Neural cell (in vitro differentiated cells): ENCODE data around the gene ATF7IP. TPM values are rescaled to one million over a fixed set of nuclear protein-coding genes. Genes with fewer than 3 reads are reported as not detected.

Experiments used
- H2AFZ ChIP-seq: fragments of 200-600, 300-800 bp; sonication (generic), shearing (Covaris generic); 2 replicates; pipeline ENCODE4 v1.6.0; 2014; ENCODE audit warnings: low read depth, mild to moderate bottlenecking, antibody characterized with exemption, low read length, moderate library complexity
- H3F3A ChIP-seq: fragments of 200-600 bp; shearing (Covaris generic); 2 replicates; pipeline ENCODE4 v1.6.1; 2016; ENCODE audit warnings: mild to moderate bottlenecking, moderate library complexity, mixed read lengths, antibody characterized with exemption, low read length; ENCODE audit not compliant: insufficient read depth, poor library complexity, severe bottlenecking
- H3K27ac ChIP-seq: fragments of 200-600, 300-800 bp; sonication (generic), shearing (Covaris generic); 2 replicates; pipeline ENCODE4 v1.5.1; 2014; ENCODE audit warnings: mild to moderate bottlenecking, low read length, moderate library complexity
- H3K27me3 ChIP-seq: fragments of 300-800, 200-600 bp; sonication (generic), shearing (Covaris generic); 2 replicates; pipeline ENCODE4 v1.6.0; 2014; ENCODE audit warnings: mild to moderate bottlenecking, low read depth, low read length, moderate library complexity; ENCODE audit not compliant: insufficient read depth
- H3K36me3 ChIP-seq: fragments of 300-800, 200-600 bp; sonication (generic), shearing (Covaris generic); 2 replicates; pipeline ENCODE4 v1.5.1; 2014; ENCODE audit warnings: mild to moderate bottlenecking, antibody characterized with exemption, low read length, moderate library complexity; ENCODE audit not compliant: insufficient read depth
- H3K4me2 ChIP-seq: fragments of 300-800, 200-600 bp; sonication (generic), shearing (Covaris generic); 2 replicates; pipeline ENCODE4 v1.6.0; 2014; ENCODE audit warnings: mild to moderate bottlenecking, low read length
- H3K4me3 ChIP-seq: fragments of 300-800, 200-600 bp; sonication (generic), shearing (Covaris generic); 2 replicates; pipeline ENCODE4 v1.5.1; 2014; ENCODE audit warnings: mild to moderate bottlenecking, low read length, moderate library complexity
- H3K79me2 ChIP-seq: fragments of 200-600 bp; shearing (Covaris generic); replicated peaks from 2 replicates; pipeline ENCODE4 v1.6.0; 2014; ENCODE audit warnings: mild to moderate bottlenecking, low read length, moderate library complexity; ENCODE audit not compliant: insufficient read depth
- H3K9ac ChIP-seq: fragments of 300-800, 200-600 bp; sonication (generic), shearing (Covaris generic); 2 replicates; pipeline ENCODE4 v1.6.1; 2016; ENCODE audit warnings: mild to moderate bottlenecking, low read length, mixed read lengths
- H3K9me2 ChIP-seq: fragments of 200-600 bp; shearing (Covaris generic); 2 replicates; pipeline ENCODE4 v1.6.1; 2016; ENCODE audit warnings: mild to moderate bottlenecking, low read length, mixed read lengths; ENCODE audit not compliant: insufficient read depth
- H3K9me3 ChIP-seq: fragments of 200-600, 300-800 bp; sonication (generic), shearing (Covaris generic); 2 replicates; pipeline ENCODE4 v1.6.1; 2016; ENCODE audit warnings: mild to moderate bottlenecking, mixed run types, low read length, moderate library complexity, mixed read lengths
- H4K20me1 ChIP-seq: fragments of 200-600 bp; shearing (Covaris generic); 2 replicates; pipeline ENCODE4 v1.6.1; 2016; ENCODE audit warnings: mild to moderate bottlenecking, mixed run types; ENCODE audit not compliant: insufficient read depth
- CTCF ChIP-seq: fragments of 450-650 bp; IDR thresholded peaks from 2 replicates; pipeline ENCODE4 v1.5.1; 2014; ENCODE audit warnings: antibody characterized with exemption, mild to moderate bottlenecking, moderate library complexity; ENCODE audit not compliant: poor library complexity, severe bottlenecking
- EP300 ChIP-seq: fragments of 450-650 bp; conservative IDR thresholded peaks from 2 replicates; pipeline ENCODE4 v1.6.1; 2014; ENCODE audit warnings: antibody characterized with exemption, mild to moderate bottlenecking, moderate library complexity; ENCODE audit not compliant: poor library complexity, severe bottlenecking
- EZH2 ChIP-seq: fragments of 200-600, 300-800 bp; shearing (Covaris generic), sonication (generic); IDR thresholded peaks from 2 replicates; pipeline ENCODE4 v1.6.1; 2014; ENCODE audit warnings: antibody characterized with exemption, low read length, borderline replicate concordance, mild to moderate bottlenecking; ENCODE audit not compliant: insufficient read depth, poor library complexity, severe bottlenecking
- MXI1 ChIP-seq: fragments of 450-650 bp; conservative IDR thresholded peaks from 2 replicates; pipeline ENCODE4 v1.6.1; 2014; ENCODE audit warnings: antibody characterized with exemption, mild to moderate bottlenecking; ENCODE audit not compliant: poor library complexity, severe bottlenecking
- POLR2AphosphoS5 ChIP-seq: IDR thresholded peaks from 2 replicates; pipeline ENCODE4 v1.6.1; 2012
- RAD21 ChIP-seq: fragments of 450-650 bp; conservative IDR thresholded peaks from 2 replicates; pipeline ENCODE4 v1.6.1; 2014; ENCODE audit warnings: antibody characterized with exemption, mild to moderate bottlenecking, moderate library complexity
- REST ChIP-seq: IDR thresholded peaks from 2 replicates; pipeline ENCODE4 v1.6.1; 2012; ENCODE audit warnings: borderline replicate concordance
- SMC3 ChIP-seq: fragments of 450-650 bp; conservative IDR thresholded peaks from 2 replicates; pipeline ENCODE4 v1.6.1; 2014; ENCODE audit warnings: antibody characterized with exemption, mild to moderate bottlenecking, moderate library complexity; ENCODE audit not compliant: poor library complexity
- TAF1 ChIP-seq: IDR thresholded peaks from 2 replicates; pipeline ENCODE4 v1.6.1; 2012; ENCODE audit warnings: low read depth
- polyA plus RNA-seq: library from polyadenylated mRNA; depleted of rRNA; stranded (reverse); fragments of >200 nt; gene quantifications from 2 replicates; pipeline ENCODE4 v1.2.3, GENCODE V29; 2014

Gene ATF7IP
- polyA plus RNA-seq, 1 donor from 2014 or later: 34.8 TPM

- H3K36me3 ChIP-seq: peaks cover 4% of the 10 kb centered on the region
- no peak overlapping the region for H3K4me2 ChIP-seq
- no peaks in the 10 kb centered on the region for H4K20me1 ChIP-seq
- H3K9me3 ChIP-seq: no peaks in the 10 kb centered on the region
- no peaks in the 10 kb centered on the region for H3K79me2 ChIP-seq
- H3K9ac ChIP-seq: no peak overlapping the region
- no peak overlapping the region for H3K27ac ChIP-seq
- H3F3A ChIP-seq: no peaks in the 10 kb centered on the region
- H2AFZ ChIP-seq: no peak overlapping the region
- TF ChIP-seq MXI1: no peak
- TF ChIP-seq RAD21: no peak
- H3K9me2 ChIP-seq: no peaks in the 10 kb centered on the region
- no peak overlapping the region for H3K4me3 ChIP-seq
- no peaks in the 10 kb centered on the region for H3K27me3 ChIP-seq
Measured at GRCh38 chr12:14505626-14506596, 140.4 kb downstream of the ATF7IP start.

- Histone ChIP-seq H3K4me3 (no peak overlapping the region), H2AFZ (no peak overlapping the region), H3K9me2 (no peaks in the 10 kb centered on the region), H3K9me3 (no peaks in the 10 kb centered on the region), H3K27ac (no peak overlapping the region), H3K27me3 (no peaks in the 10 kb centered on the region), H3F3A (no peaks in the 10 kb centered on the region), H3K36me3 (no peaks in the 10 kb centered on the region), H3K79me2 (no peaks in the 10 kb centered on the region), H4K20me1 (no peaks in the 10 kb centered on the region), H3K9ac (no peak overlapping the region), H3K4me2 (no peak overlapping the region)
- TF ChIP-seq CTCF (no peak), TAF1 (no peak), RAD21 (no peak)
Measured at GRCh38 chr12:14510574-14510973, 145.1 kb downstream of the ATF7IP start.

- Histone ChIP-seq H3K27me3 (no peaks in the 10 kb centered on the region), H3K9ac (no peak overlapping the region), H3K36me3 (no peaks in the 10 kb centered on the region), H3F3A (no peaks in the 10 kb centered on the region), H3K79me2 (no peaks in the 10 kb centered on the region), H3K9me2 (no peaks in the 10 kb centered on the region), H3K4me3 (no peak overlapping the region), H3K27ac (no peak overlapping the region), H3K9me3 (no peaks in the 10 kb centered on the region), H2AFZ (no peak overlapping the region), H3K4me2 (no peak overlapping the region), H4K20me1 (no peaks in the 10 kb centered on the region)
- TF ChIP-seq EZH2 (no peak), REST (no peak), SMC3 (no peak), MXI1 (no peak), CTCF (no peak), RAD21 (no peak), POLR2AphosphoS5 (no peak), TAF1 (no peak), EP300 (no peak)
Measured at GRCh38 chr12:14514154-14514842, 148.8 kb downstream of the ATF7IP start.
